HEK293 (cell line): ENCODE results near the gene FARSA.

ENCODE experiments used
- CTCF ChIA-PET: fragments of 350-600 bp; formaldehyde crosslinking; extraction: SDS; loops from one replicate; lab custom pipeline; 2021; ENCODE audit warnings: antibody characterized with exemption; lab: Yijun Ruan, JAX
- POLR2A ChIA-PET: fragments of 300-600 bp; formaldehyde crosslinking; extraction: SDS; loops from one replicate; lab custom pipeline; 2020; ENCODE audit warnings: antibody characterized with exemption, inconsistent platforms; lab: Yijun Ruan, JAX
- H3K27ac ChIP-seq: fragments of 200-500 bp; sonication (Bioruptor generic); 2 replicates; pipeline ENCODE4 v1.5.1; 2014; ENCODE audit warnings: low read depth, low read length, control low read depth, inconsistent platforms; ENCODE audit errors: extremely low read depth
- H3K36me3 ChIP-seq, 2 experiments: fragments of 200-500 bp in 1 of 2; sonication (Bioruptor generic) in 1 of 2; 1 replicate in 1 of 2; 2 replicates in 1 of 2; pipeline ENCODE4 v1.5.1; 2014 to 2017; ENCODE audit warnings: inconsistent platforms in 2 of 2, low read length in 2 of 2; ENCODE audit not compliant: control insufficient read depth in 2 of 2, insufficient read depth in 1 of 2
- H3K4me1 ChIP-seq: fragments of 200-500 bp; sonication (Bioruptor generic); 2 replicates; pipeline ENCODE4 v1.5.1; 2014; ENCODE audit warnings: mild to moderate bottlenecking, low read length, inconsistent platforms; ENCODE audit not compliant: control insufficient read depth, insufficient read depth
- H3K4me3 ChIP-seq: 2 replicates; pipeline ENCODE4 v1.5.1; 2011; ENCODE audit warnings: low read depth, mild to moderate bottlenecking, control low read depth, low read length, moderate library complexity
- H3K9me3 ChIP-seq: fragments of 200-500 bp; sonication (Bioruptor generic); 2 replicates; pipeline ENCODE4 v1.5.1; 2014; ENCODE audit warnings: low read depth, low read length, inconsistent platforms; ENCODE audit not compliant: control insufficient read depth, insufficient read depth
- KLF16 ChIP-seq: fragments of 450-650 bp; formaldehyde crosslinking; IDR thresholded peaks from 2 replicates; pipeline ENCODE4 v1.5.1; 2017; ENCODE audit warnings: missing biosample characterization, missing genetic modification characterization
- KLF9 ChIP-seq: fragments of 450-650 bp; formaldehyde crosslinking; IDR thresholded peaks from 2 replicates; pipeline ENCODE4 v1.5.1; 2016; ENCODE audit warnings: missing biosample characterization, missing genetic modification characterization, low read depth
- PRDM1 ChIP-seq: fragments of 450-650 bp; formaldehyde crosslinking; IDR thresholded peaks from 2 replicates; pipeline ENCODE4; 2016; ENCODE audit warnings: missing biosample characterization, missing genetic modification characterization
- REPIN1 ChIP-seq: fragments of 450-650 bp; formaldehyde crosslinking; IDR thresholded peaks from 2 replicates; pipeline ENCODE4 v1.5.1; 2017; ENCODE audit warnings: missing biosample characterization, missing genetic modification characterization, low read depth
- ZBTB11 ChIP-seq: fragments of 450-650 bp; formaldehyde crosslinking; conservative IDR thresholded peaks from 2 replicates; pipeline ENCODE4 v1.5.1; 2016; ENCODE audit warnings: low read depth, missing biosample characterization, missing genetic modification characterization
- ZFP37 ChIP-seq: fragments of 450-650 bp; formaldehyde crosslinking; IDR thresholded peaks from 2 replicates; pipeline ENCODE4 v1.5.1; 2016; ENCODE audit warnings: missing biosample characterization, missing genetic modification characterization
- ZFP69B ChIP-seq: fragments of 450-650 bp; formaldehyde crosslinking; IDR thresholded peaks from 2 replicates; pipeline ENCODE4 v1.5.1; 2016; ENCODE audit warnings: missing biosample characterization, missing genetic modification characterization
- ZNF112 ChIP-seq: fragments of 450-650 bp; formaldehyde crosslinking; IDR thresholded peaks from 2 replicates; pipeline ENCODE4 v1.5.0; 2017; ENCODE audit warnings: missing biosample characterization, missing genetic modification characterization
- ZNF114 ChIP-seq: fragments of 450-650 bp; formaldehyde crosslinking; IDR thresholded peaks from 2 replicates; pipeline ENCODE4 v1.5.0; 2017; ENCODE audit warnings: missing biosample characterization, missing genetic modification characterization
- ZNF202 ChIP-seq: fragments of 450-650 bp; formaldehyde crosslinking; IDR thresholded peaks from 2 replicates; pipeline ENCODE4 v1.5.1; 2016; ENCODE audit warnings: missing biosample characterization, missing genetic modification characterization, borderline replicate concordance
- ZNF214 ChIP-seq: fragments of 450-650 bp; formaldehyde crosslinking; IDR thresholded peaks from 2 replicates; pipeline ENCODE4 v1.5.1; 2017; ENCODE audit warnings: missing biosample characterization, mild to moderate bottlenecking, missing genetic modification characterization, borderline replicate concordance
- ZNF335 ChIP-seq: fragments of 450-650 bp; formaldehyde crosslinking; conservative IDR thresholded peaks from 2 replicates; pipeline ENCODE4 v1.5.1; 2016; ENCODE audit warnings: missing biosample characterization, missing genetic modification characterization
- ZNF366 ChIP-seq: fragments of 450-650 bp; formaldehyde crosslinking; conservative IDR thresholded peaks from 2 replicates; pipeline ENCODE4 v1.5.1; 2016; ENCODE audit warnings: missing biosample characterization, missing genetic modification characterization
- ZNF555 ChIP-seq: fragments of 450-650 bp; formaldehyde crosslinking; conservative IDR thresholded peaks from 2 replicates; pipeline ENCODE4 v1.5.1; 2017; ENCODE audit warnings: missing biosample characterization, mild to moderate bottlenecking, missing genetic modification characterization, inconsistent platforms
- ZNF596 ChIP-seq: fragments of 450-650 bp; IDR thresholded peaks from 2 replicates; pipeline ENCODE4 v1.5.0; 2018; ENCODE audit warnings: missing biosample characterization, mild to moderate bottlenecking, missing genetic modification characterization, moderate library complexity
- ZNF623 ChIP-seq: fragments of 450-650 bp; formaldehyde crosslinking; IDR thresholded peaks from 2 replicates; pipeline ENCODE4 v1.5.1; 2016; ENCODE audit warnings: missing biosample characterization, missing genetic modification characterization
- ZNF707 ChIP-seq: fragments of 450-650 bp; formaldehyde crosslinking; IDR thresholded peaks from 2 replicates; pipeline ENCODE4 v1.5.1; 2016; ENCODE audit warnings: missing biosample characterization, missing genetic modification characterization
- ZNF791 ChIP-seq: fragments of 450-650 bp; formaldehyde crosslinking; IDR thresholded peaks from 2 replicates; pipeline ENCODE4 v1.5.1; 2016; ENCODE audit warnings: missing biosample characterization, missing genetic modification characterization
- ZNF830 ChIP-seq: fragments of 450-650 bp; IDR thresholded peaks from 2 replicates; pipeline ENCODE4 v1.5.0; 2018; ENCODE audit warnings: missing biosample characterization, missing genetic modification characterization, low read depth, mild to moderate bottlenecking, moderate library complexity
- ZSCAN16 ChIP-seq: fragments of 450-650 bp; formaldehyde crosslinking; IDR thresholded peaks from 2 replicates; pipeline ENCODE4 v1.5.1; 2016; ENCODE audit warnings: missing biosample characterization, missing genetic modification characterization

Gene FARSA

DNA sequence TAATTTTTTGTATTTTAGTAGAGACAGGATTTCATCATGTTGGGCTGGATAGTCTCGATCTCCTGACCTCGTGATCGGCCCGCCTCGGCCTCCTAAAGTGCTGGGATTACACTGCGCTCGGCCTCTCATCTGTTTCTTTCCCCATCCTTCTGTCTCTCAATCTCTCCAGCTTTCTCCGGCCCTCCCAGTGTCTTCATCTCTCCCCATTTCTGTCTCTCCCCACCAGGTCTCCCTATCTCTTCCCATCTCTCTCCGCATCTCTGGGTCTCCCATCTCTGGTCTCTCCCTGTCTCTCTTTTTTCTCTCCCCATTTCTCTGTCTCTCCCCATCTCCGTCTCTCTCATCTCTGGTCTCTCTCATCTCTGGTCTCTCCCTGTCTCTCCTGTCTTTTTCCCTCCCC lies 49.6 kb upstream of the FARSA start:
- CTCF ChIA-PET, result interaction anchor here (0.6 to 13.3 kb wide), 11 partner anchors 18 to 633 kb away, joined by 3 to 274 read pairs (median 4); no protein-coding TSS in a partner anchor
- no peaks in the 10 kb centered on the region for H3K9me3 ChIP-seq
- H3K4me1 ChIP-seq, result no peaks in the 10 kb centered on the region
- POLR2A ChIA-PET, result interaction anchor here (0.7 kb wide), 1 partner anchor 180 kb away, joined by 3 read pairs; no protein-coding TSS in a partner anchor
- H3K27ac ChIP-seq, result no peak overlapping the region
- TF ChIP-seq ZNF555 (tag by site-specific recombination) (no peak), REPIN1 (no peak), ZFP69B (tag by site-specific recombination) (peak; percentile 13; the same call in 1 of the 2 replicates), ZNF335 (peak; percentile 47; the same call in 1 of the 2 replicates), ZNF791 (tag by site-specific recombination) (0 out of 2 replicates have a peak, but pooled peaks have one; percentile 51), ZNF202 (tag by site-specific recombination) (0 out of 2 replicates have a peak, but pooled peaks have one; percentile 17), ZBTB11 (tag by site-specific recombination) (0 out of 2 replicates have a peak, but pooled peaks have one; percentile 21)
- H3K36me3 ChIP-seq, result no peaks in the 10 kb centered on the region
- H3K4me3 ChIP-seq, result peak overlapping the region; percentile 16

DNA sequence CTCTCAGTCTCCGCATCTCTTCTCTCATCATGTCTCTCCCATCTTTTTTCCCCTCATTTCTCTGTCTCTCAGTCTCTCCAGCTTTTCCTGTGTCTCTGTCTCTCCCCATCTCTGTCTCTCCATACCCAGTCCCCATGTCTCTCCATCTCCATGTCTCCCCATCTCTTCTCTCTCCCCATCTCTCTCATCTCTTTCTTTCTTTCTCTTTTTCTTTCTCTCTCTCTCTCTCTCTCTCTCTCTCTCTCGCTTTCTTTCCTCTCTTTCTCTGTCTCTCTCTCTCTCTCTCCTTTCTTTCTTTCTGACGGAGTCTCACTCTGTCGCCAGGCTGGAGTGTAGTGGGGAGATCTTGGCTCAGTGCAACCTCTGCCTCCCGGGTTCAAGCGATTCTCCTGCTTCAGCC lies 49.1 kb upstream of the FARSA start:
- Histone ChIP-seq H3K27ac (no peak overlapping the region), H3K4me3 (no peak overlapping the region), H3K9me3 (no peaks in the 10 kb centered on the region), H3K4me1 (no peaks in the 10 kb centered on the region), H3K36me3 (no peaks in the 10 kb centered on the region)
- CTCF ChIA-PET, result interaction anchor here (0.6 to 13.3 kb wide), 7 partner anchors 17 to 110 kb away, joined by 3 to 274 read pairs (median 6); no protein-coding TSS in a partner anchor
- POLR2A ChIA-PET, result interaction anchor here (0.7 kb wide), 1 partner anchor 181 kb away, joined by 3 read pairs; no protein-coding TSS in a partner anchor
- 0 out of 2 replicates have a peak, but pooled peaks have one; percentile 7 for TF ChIP-seq ZNF202 (tag by site-specific recombination)
- TF ChIP-seq KLF16 (tag by site-specific recombination), result no peak
- no peak for TF ChIP-seq ZFP69B (tag by site-specific recombination)
- TF ChIP-seq ZNF114, result no peak
- no peak for TF ChIP-seq KLF9 (tag by site-specific recombination)
- peak; percentile 83 for TF ChIP-seq ZNF366 (tag by site-specific recombination)
- TF ChIP-seq ZNF596, result peak; percentile 99
- no peak for TF ChIP-seq ZNF623 (tag by site-specific recombination)
- no peak for TF ChIP-seq ZNF830 (tag by site-specific recombination)
- no peak for TF ChIP-seq ZFP37
- TF ChIP-seq PRDM1 (tag by site-specific recombination), result peak; percentile 81
- no peak for TF ChIP-seq ZNF214 (tag by site-specific recombination)
- no peak for TF ChIP-seq ZSCAN16
- TF ChIP-seq ZNF707 (tag by site-specific recombination), result 0 out of 2 replicates have a peak, but pooled peaks have one; percentile 12
- TF ChIP-seq ZNF112 (tag by site-specific recombination), result no peak
- TF ChIP-seq, all 188 proteins: peak for 5
